HEK293 (cell line): Measurements from ENCODE around the gene PSMF1.

Experiments used
- CTCF ChIA-PET: fragments of 350-600 bp; formaldehyde crosslinking; extraction: SDS; loops from one replicate; lab custom pipeline; 2021; ENCODE audit warnings: antibody characterized with exemption; lab: Yijun Ruan, JAX
- POLR2A ChIA-PET: fragments of 300-600 bp; formaldehyde crosslinking; extraction: SDS; loops from one replicate; lab custom pipeline; 2020; ENCODE audit warnings: antibody characterized with exemption, inconsistent platforms; lab: Yijun Ruan, JAX
- H3K27ac ChIP-seq: fragments of 200-500 bp; sonication (Bioruptor generic); 2 replicates; pipeline ENCODE4 v1.5.1; 2014; ENCODE audit warnings: low read depth, low read length, control low read depth, inconsistent platforms; ENCODE audit errors: extremely low read depth
- H3K36me3 ChIP-seq, 2 experiments: fragments of 200-500 bp in 1 of 2; sonication (Bioruptor generic) in 1 of 2; 1 replicate in 1 of 2; 2 replicates in 1 of 2; pipeline ENCODE4 v1.5.1; 2014 to 2017; ENCODE audit warnings: inconsistent platforms in 2 of 2, low read length in 2 of 2; ENCODE audit not compliant: control insufficient read depth in 2 of 2, insufficient read depth in 1 of 2
- H3K4me1 ChIP-seq: fragments of 200-500 bp; sonication (Bioruptor generic); 2 replicates; pipeline ENCODE4 v1.5.1; 2014; ENCODE audit warnings: mild to moderate bottlenecking, low read length, inconsistent platforms; ENCODE audit not compliant: control insufficient read depth, insufficient read depth
- H3K4me3 ChIP-seq: 2 replicates; pipeline ENCODE4 v1.5.1; 2011; ENCODE audit warnings: low read depth, mild to moderate bottlenecking, control low read depth, low read length, moderate library complexity
- H3K9me3 ChIP-seq: fragments of 200-500 bp; sonication (Bioruptor generic); 2 replicates; pipeline ENCODE4 v1.5.1; 2014; ENCODE audit warnings: low read depth, low read length, inconsistent platforms; ENCODE audit not compliant: control insufficient read depth, insufficient read depth
- BCL11A ChIP-seq: fragments of 450-650 bp; formaldehyde crosslinking; IDR thresholded peaks from 2 replicates; pipeline ENCODE4 v1.5.1; 2016; ENCODE audit warnings: low read depth, missing biosample characterization, missing genetic modification characterization
- BCL11B ChIP-seq: fragments of 450-650 bp; formaldehyde crosslinking; IDR thresholded peaks from 2 replicates; pipeline ENCODE4 v1.5.1; 2016; ENCODE audit warnings: low read depth, missing biosample characterization, missing genetic modification characterization
- HOXC10 ChIP-seq: sonication (generic); formaldehyde crosslinking; IDR thresholded peaks from 2 replicates; pipeline ENCODE4 v1.8.1; 2023; ENCODE audit warnings: mild to moderate bottlenecking, missing genetic modification reagents
- KLF7 ChIP-seq: fragments of 450-650 bp; formaldehyde crosslinking; IDR thresholded peaks from 2 replicates; pipeline ENCODE4 v1.5.1; 2016; ENCODE audit warnings: missing biosample characterization, missing genetic modification characterization, borderline replicate concordance
- PBX3 ChIP-seq: sonication (generic); formaldehyde crosslinking; IDR thresholded peaks from 2 replicates; pipeline ENCODE4 v1.8.1; 2022; ENCODE audit warnings: mild to moderate bottlenecking, moderate library complexity, missing genetic modification reagents
- ZIC2 ChIP-seq: fragments of 450-650 bp; formaldehyde crosslinking; IDR thresholded peaks from 2 replicates; pipeline ENCODE4 v1.5.1; 2016; ENCODE audit warnings: missing biosample characterization, missing genetic modification characterization
- ZNF121 ChIP-seq: fragments of 450-650 bp; formaldehyde crosslinking; IDR thresholded peaks from 2 replicates; pipeline ENCODE4 v1.5.1; 2016; ENCODE audit warnings: missing biosample characterization, missing genetic modification characterization
- ZNF133 ChIP-seq: fragments of 450-650 bp; formaldehyde crosslinking; IDR thresholded peaks from 2 replicates; pipeline ENCODE4 v1.5.1; 2016; ENCODE audit warnings: missing biosample characterization, missing genetic modification characterization
- ZNF140 ChIP-seq: fragments of 450-650 bp; formaldehyde crosslinking; IDR thresholded peaks from 2 replicates; pipeline ENCODE4 v1.5.1; 2016; ENCODE audit warnings: missing biosample characterization, missing genetic modification characterization
- ZNF16 ChIP-seq: fragments of 450-650 bp; formaldehyde crosslinking; IDR thresholded peaks from 2 replicates; pipeline ENCODE4 v1.5.1; 2016; ENCODE audit warnings: low read depth, missing biosample characterization, missing genetic modification characterization
- ZNF202 ChIP-seq: fragments of 450-650 bp; formaldehyde crosslinking; IDR thresholded peaks from 2 replicates; pipeline ENCODE4 v1.5.1; 2016; ENCODE audit warnings: missing biosample characterization, missing genetic modification characterization, borderline replicate concordance
- ZNF221 ChIP-seq: fragments of 450-650 bp; formaldehyde crosslinking; IDR thresholded peaks from 2 replicates; pipeline ENCODE4 v1.5.1; 2017; ENCODE audit warnings: missing biosample characterization, missing genetic modification characterization, borderline replicate concordance
- ZNF239 ChIP-seq: fragments of 450-650 bp; formaldehyde crosslinking; IDR thresholded peaks from 2 replicates; pipeline ENCODE4 v1.5.1; 2016; ENCODE audit warnings: missing biosample characterization, missing genetic modification characterization
- ZNF626 ChIP-seq: fragments of 450-650 bp; sonication (Bioruptor Pico); formaldehyde crosslinking; IDR thresholded peaks from 2 replicates; pipeline ENCODE4 v1.5.1; 2018; ENCODE audit warnings: missing biosample characterization, missing genetic modification characterization, inconsistent platforms
- ZNF629 ChIP-seq: fragments of 450-650 bp; formaldehyde crosslinking; IDR thresholded peaks from 2 replicates; pipeline ENCODE4 v1.5.1; 2017; ENCODE audit warnings: missing biosample characterization, missing genetic modification characterization
- ZNF645 ChIP-seq: fragments of 450-650 bp; formaldehyde crosslinking; IDR thresholded peaks from 2 replicates; pipeline ENCODE4; 2016; ENCODE audit warnings: missing biosample characterization, missing genetic modification characterization
- ZNF776 ChIP-seq: fragments of 450-650 bp; formaldehyde crosslinking; IDR thresholded peaks from 2 replicates; pipeline ENCODE4 v1.5.0; 2017; ENCODE audit warnings: missing biosample characterization, missing genetic modification characterization, borderline replicate concordance
- ZNF792 ChIP-seq: fragments of 450-650 bp; formaldehyde crosslinking; IDR thresholded peaks from 2 replicates; pipeline ENCODE4 v1.5.1; 2016; ENCODE audit warnings: missing biosample characterization, missing genetic modification characterization
- ZSCAN23 ChIP-seq: fragments of 450-650 bp; formaldehyde crosslinking; IDR thresholded peaks from 2 replicates; pipeline ENCODE4 v1.5.1; 2016; ENCODE audit warnings: missing biosample characterization, missing genetic modification characterization

Gene PSMF1

GRCh38 chr20:1203630-1204029 lies 85.2 kb downstream of the PSMF1 start:
- ChIA-PET CTCF (interaction anchor here (0.5 to 2.0 kb wide), 8 partner anchors 10 to 464 kb away, joined by 3 to 9 read pairs (median 4); no protein-coding TSS in a partner anchor), POLR2A (interaction anchor here (0.6 to 0.7 kb wide), 2 partner anchors 23 to 763 kb away, joined by 3 read pairs; no protein-coding TSS in a partner anchor)
- Histone ChIP-seq H3K27ac (no peak overlapping the region), H3K4me1 (no peaks in the 10 kb centered on the region), H3K36me3 (no peaks in the 10 kb centered on the region), H3K4me3 (no peak overlapping the region), H3K9me3 (no peaks in the 10 kb centered on the region)
- TF ChIP-seq HOXC10 (CRISPR knock-in tag) (no peak), ZNF776 (no peak), ZNF16 (no peak), KLF7 (no peak), ZNF140 (tag by site-specific recombination) (no peak), ZNF221 (tag by site-specific recombination) (no peak), ZNF629 (tag by site-specific recombination) (no peak)

DNA sequence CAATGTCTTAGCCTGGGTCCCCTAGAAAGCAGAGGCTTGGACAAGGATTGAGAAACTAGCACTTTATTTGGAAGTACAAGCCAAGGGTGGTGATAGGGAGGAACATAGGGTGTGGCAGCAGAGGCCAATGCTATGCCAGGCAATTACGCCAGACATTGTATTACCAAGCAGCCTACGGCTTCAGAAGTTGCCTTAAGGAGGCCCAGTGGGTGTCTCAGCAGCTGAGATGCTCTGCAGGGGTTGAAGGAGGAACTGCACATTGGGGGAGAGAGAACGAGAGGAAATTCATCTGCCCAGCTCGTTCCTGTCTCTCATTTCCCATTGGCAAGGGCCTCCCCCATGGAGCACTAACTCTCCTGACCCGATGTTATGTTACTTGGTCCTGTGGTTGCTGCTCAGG lies 85.7 kb downstream of the PSMF1 start:
- ChIA-PET CTCF (interaction anchor here (0.5 to 2.0 kb wide), 5 partner anchors 9 to 440 kb away, joined by 3 to 9 read pairs (median 5); no protein-coding TSS in a partner anchor), POLR2A (no interaction called here)
- H3K36me3 ChIP-seq = no peaks in the 10 kb centered on the region
- no peaks in the 10 kb centered on the region for H3K9me3 ChIP-seq
- no peak overlapping the region for H3K27ac ChIP-seq
- TF ChIP-seq ZNF645 (tag by site-specific recombination) (no peak), PBX3 (CRISPR knock-in tag) (no peak), BCL11A (tag by site-specific recombination) (no peak), ZNF239 (tag by site-specific recombination) (no peak), ZNF202 (no peak), BCL11B (tag by site-specific recombination) (no peak), ZNF792 (tag by site-specific recombination) (no peak)
- no peak overlapping the region for H3K4me3 ChIP-seq
- H3K4me1 ChIP-seq = no peaks in the 10 kb centered on the region

DNA sequence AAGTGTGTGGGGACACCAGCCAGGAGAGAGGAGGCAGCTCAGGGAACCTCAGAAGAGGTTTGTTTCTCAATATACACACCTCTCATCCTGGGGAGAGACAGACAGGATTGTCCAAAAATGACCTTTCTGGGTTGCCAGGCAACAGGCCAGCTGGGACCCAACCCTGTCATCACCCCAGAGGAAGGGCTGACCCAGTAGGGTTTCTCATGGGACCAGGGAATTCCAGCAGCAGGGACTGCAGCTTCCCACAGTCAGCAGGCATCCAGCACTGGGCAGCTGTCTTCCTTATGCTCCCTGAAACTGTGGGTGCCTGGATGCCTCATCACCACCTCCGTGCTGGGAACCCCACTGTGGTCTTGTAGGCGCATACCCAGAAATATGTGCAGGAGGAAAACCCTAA lies 86.2 kb downstream of the PSMF1 start:
- POLR2A ChIA-PET = no interaction called here
- H3K36me3 ChIP-seq = no peaks in the 10 kb centered on the region
- H3K9me3 ChIP-seq = no peaks in the 10 kb centered on the region
- CTCF ChIA-PET = interaction anchor here (0.6 to 2.0 kb wide), 4 partner anchors 9 to 572 kb away, joined by 3 to 5 read pairs (median 4); no protein-coding TSS in a partner anchor
- no peaks in the 10 kb centered on the region for H3K4me1 ChIP-seq
- H3K4me3 ChIP-seq = no peak overlapping the region
- peak; percentile 25; the same call in 1 of the 2 replicates for TF ChIP-seq ZIC2 (tag by site-specific recombination)
- TF ChIP-seq ZSCAN23 = no peak
- TF ChIP-seq ZNF626 (tag by site-specific recombination) = no peak
- no peak overlapping the region for H3K27ac ChIP-seq

DNA sequence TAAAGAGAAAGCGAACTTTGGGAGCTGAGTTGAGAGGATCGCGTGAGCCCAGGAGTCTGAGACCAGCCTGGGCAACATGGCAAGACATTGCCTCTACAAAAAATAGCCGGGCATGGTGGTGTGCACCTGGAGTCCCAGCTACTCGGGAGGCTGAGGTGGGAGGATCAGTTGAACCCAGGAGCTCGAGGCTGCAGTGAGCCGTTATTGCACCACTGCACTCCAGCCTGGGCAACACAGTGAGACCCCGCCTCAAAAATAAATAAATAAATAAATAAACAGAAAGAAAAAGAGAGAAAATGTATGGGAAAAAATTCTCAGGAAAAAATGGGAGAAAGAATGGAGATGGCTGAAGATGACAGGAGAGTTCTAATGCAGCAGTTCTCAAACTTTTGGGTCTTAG lies 87.4 kb downstream of the PSMF1 start:
- ChIA-PET CTCF (interaction anchor here (0.6 kb wide), 1 partner anchor 217 kb away, joined by 4 read pairs; no protein-coding TSS in a partner anchor), POLR2A (no interaction called here)
- Histone ChIP-seq H3K4me3 (no peak overlapping the region), H3K36me3 (no peaks in the 10 kb centered on the region), H3K4me1 (no peaks in the 10 kb centered on the region), H3K27ac (no peak overlapping the region), H3K9me3 (no peaks in the 10 kb centered on the region)
- TF ChIP-seq ZNF133 (tag by site-specific recombination) (no peak), ZNF121 (peak; percentile 59)
